Karpas-422 (cell line): ENCODE results near the gene PCDH9. TPM values are rescaled to one million over a fixed set of nuclear protein-coding genes. Genes with fewer than 3 reads are reported as not detected.
A peak's percentile ranks its signal among the peaks of the same experiment; 100 is the strongest.
"Not testable (repeated sequence)": the region's sequence is repeated elsewhere in the genome, so short reads cannot be mapped to it uniquely, and the experiment has no call there.

Source experiments
- DNase-seq: peaks from one replicate; pipeline ENCODE4 v3.0.0-alpha.2; 2015
- H2AFZ ChIP-seq: fragments of 200-600 bp; sonication (generic); 2 replicates; pipeline ENCODE4 v1.6.1; 2014; ENCODE audit warnings: antibody characterized with exemption, low read length, mixed read lengths
- H3K27ac ChIP-seq: fragments of 200-600 bp; sonication (generic); 2 replicates; pipeline ENCODE4 v1.5.1; 2014; ENCODE audit warnings: mild to moderate bottlenecking, low read length, moderate library complexity
- H3K27me3 ChIP-seq: fragments of 200-600 bp; sonication (generic); 2 replicates; pipeline ENCODE4 v1.6.1; 2014; ENCODE audit warnings: low read length, mixed read lengths
- H3K36me3 ChIP-seq: fragments of 200-600 bp; sonication (generic); 2 replicates; pipeline ENCODE4 v1.6.1; 2014; ENCODE audit warnings: low read length, mixed read lengths; ENCODE audit not compliant: insufficient read depth
- H3K4me1 ChIP-seq: fragments of 200-600 bp; sonication (generic); 2 replicates; pipeline ENCODE4 v1.6.1; 2014; ENCODE audit warnings: mild to moderate bottlenecking, low read length, mixed read lengths
- H3K4me2 ChIP-seq: fragments of 200-600 bp; sonication (generic); 2 replicates; pipeline ENCODE4 v1.6.1; 2014; ENCODE audit warnings: low read length, low read depth, mild to moderate bottlenecking; ENCODE audit not compliant: poor library complexity, severe bottlenecking
- H3K4me3 ChIP-seq: fragments of 200-600 bp; sonication (generic); 2 replicates; pipeline ENCODE4 v1.5.1; 2014; ENCODE audit warnings: mild to moderate bottlenecking, antibody characterized with exemption, low read length, mixed read lengths
- H3K79me2 ChIP-seq: fragments of 200-600 bp; sonication (generic); 2 replicates; pipeline ENCODE4 v1.6.1; 2014; ENCODE audit warnings: mild to moderate bottlenecking, low read length, mixed read lengths
- H3K9ac ChIP-seq: fragments of 200-600 bp; sonication (generic); 2 replicates; pipeline ENCODE4 v1.6.0; 2014; ENCODE audit warnings: low read length
- H3K9me2 ChIP-seq: fragments of 200-600 bp; sonication (generic), shearing (Covaris generic); replicated peaks from 2 replicates; pipeline ENCODE4 v1.6.0; 2014; ENCODE audit warnings: mild to moderate bottlenecking, low read length, moderate library complexity; ENCODE audit not compliant: insufficient read depth
- H3K9me3 ChIP-seq: fragments of 300-700, 200-600 bp; sonication (generic); 2 replicates; pipeline ENCODE4 v1.6.1; 2014; ENCODE audit warnings: low read length, mixed read lengths
- H4K20me1 ChIP-seq: fragments of 200-600 bp; sonication (generic); 2 replicates; pipeline ENCODE4 v1.6.1; 2014; ENCODE audit warnings: mild to moderate bottlenecking, antibody characterized with exemption, low read length, low read depth; ENCODE audit not compliant: insufficient read depth
- total RNA-seq: library from RNA; depleted of rRNA; stranded (reverse); fragments of >200 nt; shearing (Covaris generic); gene quantifications from 2 replicates; pipeline ENCODE4 v1.2.3, GENCODE V29; 2014; ENCODE audit warnings: low replicate concordance

The PCDH9 gene
- total RNA-seq, 1 experiment from 2014 or later, result 5.8 TPM

DNA sequence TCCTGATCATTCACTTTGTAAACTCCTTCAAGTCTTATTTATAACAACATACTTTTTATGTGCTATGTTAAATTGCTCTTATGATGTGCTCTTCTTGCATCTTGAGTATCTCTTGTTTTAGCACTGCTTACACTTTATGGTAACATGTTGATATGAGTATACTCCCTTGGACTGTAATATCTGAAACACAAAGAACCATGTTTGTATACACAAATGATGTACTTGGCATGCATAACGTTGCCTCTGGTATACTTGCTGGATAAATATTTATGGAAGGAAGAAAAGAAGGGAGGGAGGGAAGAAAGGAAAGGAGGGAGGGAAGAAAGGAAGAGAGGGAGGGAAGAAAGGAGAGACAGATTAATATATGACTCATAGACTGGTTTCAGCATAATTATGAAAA is 333.2 kb downstream of the PCDH9 start:
- Histone ChIP-seq H3K79me2 (no peaks in the 10 kb centered on the region), H4K20me1 (no peaks in the 10 kb centered on the region), H3K36me3 (no peaks in the 10 kb centered on the region), H3K9me3 (no peaks in the 10 kb centered on the region), H3K9me2 (no peaks in the 10 kb centered on the region), H3K4me2 (no peak overlapping the region), H3K27me3 (no peaks in the 10 kb centered on the region), H3K27ac (no peak overlapping the region), H2AFZ (peak overlapping the region; percentile 12; the same call in 1 of the 2 replicates), H3K4me3 (no peak overlapping the region), H3K9ac (no peak overlapping the region), H3K4me1 (no peaks in the 10 kb centered on the region)
- DNase-seq, result no peak

- H3K27ac ChIP-seq, result no peak overlapping the region
- H3K27me3 ChIP-seq, result no peaks in the 10 kb centered on the region
- no peak overlapping the region for H3K4me2 ChIP-seq
- H3K9ac ChIP-seq, result no peak overlapping the region
- H3K79me2 ChIP-seq, result no peaks in the 10 kb centered on the region
- H3K4me3 ChIP-seq, result no peak overlapping the region
- no peak for DNase-seq
- H3K9me2 ChIP-seq, result no peaks in the 10 kb centered on the region
- peak overlapping the region; percentile 65; the same call in 1 of the 2 replicates for H2AFZ ChIP-seq
- no peaks in the 10 kb centered on the region for H3K9me3 ChIP-seq
- H4K20me1 ChIP-seq, result no peaks in the 10 kb centered on the region
- no peaks in the 10 kb centered on the region for H3K4me1 ChIP-seq
- H3K36me3 ChIP-seq, result no peaks in the 10 kb centered on the region
These were observed 334.4 kb downstream of the PCDH9 start for GRCh38 chr13:66895780-66896179.

GRCh38 chr13:66895320-66895719 is 334.8 kb downstream of the PCDH9 start:
- Histone ChIP-seq H3K4me1 (no peaks in the 10 kb centered on the region), H4K20me1 (no peaks in the 10 kb centered on the region), H3K9ac (no peak overlapping the region), H3K9me3 (no peaks in the 10 kb centered on the region), H3K79me2 (no peaks in the 10 kb centered on the region), H3K36me3 (no peaks in the 10 kb centered on the region), H3K4me3 (no peak overlapping the region), H3K4me2 (no peak overlapping the region), H3K27ac (no peak overlapping the region), H3K9me2 (no peaks in the 10 kb centered on the region), H2AFZ (no peak overlapping the region), H3K27me3 (no peaks in the 10 kb centered on the region)
- DNase-seq, result no peak

- Histone ChIP-seq H3K9ac (no peak overlapping the region), H3K4me3 (no peak overlapping the region), H3K9me3 (no peaks in the 10 kb centered on the region), H3K27me3 (no peaks in the 10 kb centered on the region), H2AFZ (peak overlapping the region; percentile 16; the same call in 1 of the 2 replicates), H3K79me2 (no peaks in the 10 kb centered on the region), H3K4me2 (no peak overlapping the region), H3K36me3 (no peaks in the 10 kb centered on the region), H3K9me2 (no peaks in the 10 kb centered on the region), H3K4me1 (peaks cover 19% of the 10 kb centered on the region), H4K20me1 (no peaks in the 10 kb centered on the region), H3K27ac (no peak overlapping the region)
- DNase-seq, result no peak
These were observed 341.4 kb downstream of the PCDH9 start for GRCh38 chr13:66888698-66889097.

DNA sequence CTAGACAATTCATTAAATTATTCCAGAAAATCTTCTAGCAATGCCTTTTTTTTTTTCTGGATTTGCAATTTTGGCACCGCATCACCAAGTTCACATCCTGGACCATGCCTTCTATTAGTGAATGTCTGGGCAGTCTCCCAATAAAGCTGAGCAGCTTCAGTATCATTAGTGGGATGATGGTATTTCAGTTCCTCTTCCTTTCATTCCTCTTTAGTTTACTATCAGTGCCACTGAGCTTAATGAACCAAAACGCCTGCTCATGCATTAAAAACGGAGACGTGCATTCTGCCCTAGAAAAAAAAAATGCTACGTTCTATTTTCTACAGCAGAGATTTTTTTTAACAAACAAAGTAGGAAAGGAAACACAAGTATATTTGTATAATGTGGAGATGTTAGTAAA is 343.0 kb downstream of the PCDH9 start:
- no peaks in the 10 kb centered on the region for H4K20me1 ChIP-seq
- no peaks in the 10 kb centered on the region for H3K9me2 ChIP-seq
- DNase-seq, result peak; percentile 65
- no peaks in the 10 kb centered on the region for H3K27me3 ChIP-seq
- no peak overlapping the region for H3K4me3 ChIP-seq
- no peaks in the 10 kb centered on the region for H3K79me2 ChIP-seq
- H3K9me3 ChIP-seq, result no peaks in the 10 kb centered on the region
- peak overlapping the region; percentile 46 for H3K4me2 ChIP-seq
- H3K9ac ChIP-seq, result no peak overlapping the region
- peaks cover 19% of the 10 kb centered on the region for H3K4me1 ChIP-seq
- H3K36me3 ChIP-seq, result no peaks in the 10 kb centered on the region
- peak overlapping the region; percentile 39 for H3K27ac ChIP-seq
- peak overlapping the region; percentile 90 for H2AFZ ChIP-seq

DNA sequence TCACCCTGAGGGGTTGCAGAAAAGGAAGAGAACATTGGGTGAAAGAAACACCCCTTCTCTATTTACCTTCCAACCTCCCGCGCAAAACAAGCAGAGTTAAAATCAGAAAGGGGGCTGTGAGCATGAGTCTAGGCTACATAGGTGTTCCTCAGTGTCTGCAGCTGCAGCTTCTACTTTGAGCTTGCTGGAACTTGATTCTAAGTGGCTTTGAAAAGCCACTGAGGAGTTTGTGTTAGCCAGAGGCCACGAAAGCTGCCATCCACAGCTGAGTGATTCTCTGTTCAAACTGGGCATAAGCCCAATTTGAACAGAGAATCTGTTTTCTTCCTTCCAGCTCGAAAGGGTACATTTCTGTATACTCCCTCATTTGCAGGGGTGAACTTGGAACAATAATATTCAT is 343.9 kb downstream of the PCDH9 start:
- Histone ChIP-seq H3K36me3 (no peaks in the 10 kb centered on the region), H3K4me3 (no peak overlapping the region), H4K20me1 (no peaks in the 10 kb centered on the region), H3K27me3 (no peaks in the 10 kb centered on the region), H3K79me2 (no peaks in the 10 kb centered on the region), H3K4me1 (peaks cover 19% of the 10 kb centered on the region), H2AFZ (peak overlapping the region; percentile 90), H3K4me2 (peak overlapping the region; percentile 46), H3K9me3 (no peaks in the 10 kb centered on the region), H3K27ac (peak overlapping the region; percentile 39), H3K9me2 (no peaks in the 10 kb centered on the region), H3K9ac (no peak overlapping the region)
- DNase-seq, result no peak

GRCh38 chr13:66881170-66881569 is 349.0 kb downstream of the PCDH9 start:
- H3K36me3 ChIP-seq, H3K4me3 ChIP-seq, H4K20me1 ChIP-seq, H3K4me1 ChIP-seq, DNase-seq, H3K27ac ChIP-seq, H3K9me2 ChIP-seq, H3K79me2 ChIP-seq, H3K27me3 ChIP-seq, H3K9ac ChIP-seq, H3K9me3 ChIP-seq, H2AFZ ChIP-seq, H3K4me2 ChIP-seq: not testable (repeated sequence)

- no peak overlapping the region for H3K27ac ChIP-seq
- peaks cover 3% of the 10 kb centered on the region; the same call in 1 of the 2 replicates for H3K9me3 ChIP-seq
- no peak for DNase-seq
- H3K79me2 ChIP-seq, result no peaks in the 10 kb centered on the region
- H3K36me3 ChIP-seq, result no peaks in the 10 kb centered on the region
- H4K20me1 ChIP-seq, result no peaks in the 10 kb centered on the region
- H3K9ac ChIP-seq, result no peak overlapping the region
- no peak overlapping the region for H2AFZ ChIP-seq
- H3K4me3 ChIP-seq, result no peak overlapping the region
- H3K27me3 ChIP-seq, result no peaks in the 10 kb centered on the region
- H3K9me2 ChIP-seq, result no peaks in the 10 kb centered on the region
- H3K4me1 ChIP-seq, result no peaks in the 10 kb centered on the region
- H3K4me2 ChIP-seq, result no peak overlapping the region
These were observed 350.1 kb downstream of the PCDH9 start for GRCh38 chr13:66879988-66880387.

- no peak for DNase-seq
- Histone ChIP-seq H3K4me1 (no peaks in the 10 kb centered on the region), H4K20me1 (no peaks in the 10 kb centered on the region), H2AFZ (peak overlapping the region; percentile 15; the same call in 1 of the 2 replicates), H3K9me2 (no peaks in the 10 kb centered on the region), H3K36me3 (no peaks in the 10 kb centered on the region), H3K9me3 (peaks cover 3% of the 10 kb centered on the region; the same call in 1 of the 2 replicates), H3K79me2 (no peaks in the 10 kb centered on the region), H3K27me3 (no peaks in the 10 kb centered on the region), H3K4me2 (no peak overlapping the region), H3K9ac (no peak overlapping the region), H3K4me3 (no peak overlapping the region), H3K27ac (no peak overlapping the region)
These were observed 354.9 kb downstream of the PCDH9 start for GRCh38 chr13:66875264-66875663.
